NCI-H226 (cell line): ENCODE data around the gene SUMF2.
"Not testable (repeated sequence)": the region's sequence is repeated elsewhere in the genome, so short reads cannot be mapped to it uniquely, and the experiment has no call there.

Experiments
- DNase-seq: peaks from one replicate; pipeline ENCODE4 v3.0.0-alpha.2; 2015

Gene SUMF2

DNA sequence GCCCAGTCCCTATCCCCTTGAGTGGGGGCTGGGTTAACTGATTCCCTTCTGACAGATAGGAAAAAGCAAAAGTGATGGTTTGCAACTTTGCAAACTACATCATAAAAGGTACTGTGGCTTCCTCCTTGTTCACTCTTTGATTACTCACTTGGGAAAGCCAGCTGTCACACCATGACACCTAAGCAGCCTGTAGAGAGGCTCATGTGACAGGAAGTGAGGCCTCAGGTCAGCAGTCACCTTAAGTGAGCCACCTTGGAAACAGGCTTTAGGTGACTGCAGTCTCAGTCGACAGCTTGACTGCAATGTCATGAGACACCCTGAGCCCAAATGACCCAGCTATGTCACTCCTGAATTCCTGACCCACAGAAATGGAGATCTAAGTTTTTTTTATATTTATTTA lies 46.5 kb downstream of the SUMF2 start:
- no peak for DNase-seq

DNA sequence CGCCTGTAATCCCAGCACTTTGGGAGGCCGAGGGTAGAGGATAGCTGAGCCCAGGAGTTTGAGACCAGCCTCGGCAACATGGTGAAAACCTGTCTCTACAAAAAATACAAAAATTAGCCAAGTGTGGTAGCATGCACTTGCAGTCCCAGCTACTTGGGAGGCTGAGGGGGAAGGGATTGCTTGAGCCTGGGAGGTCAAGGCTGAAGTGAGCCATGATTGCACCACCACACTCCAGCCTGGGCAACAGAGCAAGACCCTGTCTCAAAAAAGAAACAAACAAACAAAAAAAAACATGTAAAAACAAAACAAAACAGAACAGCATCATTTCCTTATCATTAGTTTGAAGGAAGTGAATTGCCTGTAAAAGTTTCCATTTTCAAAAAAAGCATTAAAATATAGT lies 48.2 kb downstream of the SUMF2 start:
- DNase-seq, result not testable (repeated sequence)

DNA sequence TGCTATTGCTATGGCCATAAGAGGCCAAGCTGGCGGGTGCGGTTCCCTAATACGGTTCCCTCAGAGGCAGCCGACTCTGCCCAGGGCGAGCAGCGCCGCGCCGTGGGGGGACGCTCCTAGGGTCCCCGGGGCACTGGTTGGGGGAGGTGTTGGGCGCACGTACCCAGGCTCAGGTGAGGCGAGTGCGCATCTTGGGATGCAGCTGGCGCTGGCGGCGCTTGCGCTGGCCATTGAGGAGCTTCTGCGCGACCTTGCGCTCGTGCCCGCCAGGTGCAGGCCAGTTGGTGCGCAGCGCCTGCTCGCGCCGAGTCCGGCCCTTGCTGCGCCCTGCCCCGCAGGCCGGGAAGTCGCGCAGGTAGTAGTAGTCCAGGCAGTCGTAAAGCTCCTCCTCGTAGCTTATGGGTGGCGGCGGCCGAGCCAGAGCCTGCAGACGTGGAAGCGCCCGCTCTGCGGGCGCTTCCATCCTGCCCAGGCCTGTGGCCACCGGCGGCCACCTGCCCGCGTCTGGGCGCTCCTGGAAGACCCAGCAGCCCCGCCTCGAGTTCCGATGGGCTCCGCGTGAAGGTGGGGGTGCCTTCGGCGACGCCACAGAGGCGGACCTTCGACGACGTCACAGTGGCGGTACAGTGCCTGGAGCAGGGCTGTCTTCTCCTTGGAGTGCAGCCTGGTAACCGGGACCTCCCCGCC lies 51.9 kb downstream of the SUMF2 start, which contains the start of gene NUPR2:
TSS of gene NUPR2 (minus strand) at position 566 of the 687 bp plus-strand sequence. CDS start at position 463, 103 bp downstream.
- DNase-seq, result no peak

DNA sequence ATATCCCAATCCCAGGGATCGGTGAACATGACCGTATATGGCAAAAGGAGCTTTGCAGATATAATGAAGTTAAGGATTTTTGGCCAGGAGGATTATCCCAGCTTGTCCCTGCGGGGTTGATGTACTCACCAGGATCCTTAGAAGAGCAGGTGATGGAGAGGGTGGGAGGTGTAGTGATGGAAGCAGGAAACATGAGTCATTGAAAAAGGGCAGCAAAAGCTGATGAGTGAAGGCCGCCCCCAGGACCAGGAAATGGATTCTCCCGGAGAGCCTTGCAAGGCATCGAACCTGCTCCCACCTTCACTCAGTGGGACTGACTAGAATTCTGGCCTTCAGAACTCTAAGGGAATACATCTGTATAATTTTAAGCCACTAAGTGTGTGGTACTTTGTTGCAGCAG lies 57.4 kb downstream of the SUMF2 start:
- DNase-seq, result no peak

DNA sequence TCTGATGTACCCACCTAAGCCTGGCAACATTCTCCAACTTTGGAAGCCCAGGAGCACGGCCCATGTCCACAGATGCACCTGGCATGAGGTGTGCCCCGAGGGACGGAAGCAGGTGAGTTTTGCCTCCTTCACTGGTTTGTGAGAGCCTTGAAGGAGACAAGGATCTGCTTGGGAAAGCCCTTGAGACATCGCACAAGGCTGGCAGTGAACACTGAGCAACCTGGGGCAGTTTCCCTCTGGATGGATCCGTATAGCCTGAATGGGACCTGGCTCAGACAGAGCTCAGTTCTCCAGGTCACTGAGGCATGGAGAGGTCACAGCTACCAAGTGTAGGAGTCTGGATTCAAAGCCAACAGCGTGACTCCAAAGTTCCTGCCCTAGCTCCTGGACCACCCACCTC lies 60.9 kb downstream of the SUMF2 start:
- DNase-seq, result no peak

DNA sequence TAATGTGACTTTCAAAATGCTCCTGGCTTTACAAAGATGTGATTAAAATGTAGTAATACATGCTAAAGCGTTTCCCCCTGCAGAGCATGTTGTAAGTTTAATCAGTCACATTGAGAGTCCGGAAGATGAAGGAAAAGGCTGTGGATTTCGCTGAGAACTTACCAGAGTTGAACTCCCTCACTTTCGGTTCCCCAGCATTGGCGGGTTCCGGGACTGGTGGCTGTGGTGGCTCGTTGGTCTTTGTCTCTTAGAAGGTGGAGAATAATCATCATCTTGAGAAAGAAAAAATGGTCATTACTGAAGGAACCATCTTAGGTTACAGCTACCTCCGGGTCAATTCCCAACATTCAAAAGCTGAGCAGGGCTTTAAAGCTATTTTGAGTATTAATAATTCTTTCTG lies 61.7 kb downstream of the SUMF2 start:
- DNase-seq, result no peak

DNA sequence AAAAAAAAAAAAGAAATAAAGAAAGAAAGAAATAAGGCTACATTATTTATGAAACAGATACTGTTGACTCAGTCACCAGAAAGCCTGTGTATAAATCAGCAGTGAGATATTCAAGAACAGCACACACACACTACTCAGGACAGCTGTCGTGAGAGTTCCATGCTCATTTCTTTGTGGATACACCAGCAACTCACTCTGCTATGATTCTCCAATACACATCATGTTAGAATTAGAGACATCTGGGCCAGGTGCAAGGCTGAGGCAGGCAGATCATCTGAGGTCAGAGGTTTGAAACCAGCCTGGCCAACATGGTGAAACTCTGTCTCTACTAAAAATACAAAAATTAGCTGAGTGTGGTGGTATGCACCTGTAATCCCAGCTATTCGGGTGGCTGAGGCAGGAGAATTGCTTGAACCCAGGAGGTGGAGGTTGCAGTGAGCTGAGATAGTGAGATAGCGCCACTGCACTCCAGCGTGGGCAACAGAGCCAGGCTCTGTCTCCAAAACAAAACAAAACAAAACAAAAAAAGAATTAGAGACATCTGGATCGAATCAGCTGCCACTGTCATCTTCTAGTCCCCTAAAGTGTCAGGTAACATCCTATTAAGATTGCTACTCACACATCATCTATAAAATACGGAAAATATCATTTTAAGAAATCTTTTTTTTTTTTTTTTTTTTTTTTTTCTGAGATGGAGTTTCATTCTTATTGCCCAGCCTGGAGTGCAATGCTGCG lies 63.3 kb downstream of the SUMF2 start:
- no peak for DNase-seq
